ENCODE results near the gene RCOR2.
"Not testable (repeated sequence)": the region's sequence is repeated elsewhere in the genome, so short reads cannot be mapped to it uniquely, and the experiment has no call there.

RCOR2 gene

GRCh38 chr11:63877658-63878241 is 39.2 kb downstream of the RCOR2 start:
- no peak for DNase-seq (ENCODE audit: low spot score)

GRCh38 chr11:63876616-63877015 is 40.3 kb downstream of the RCOR2 start:
- DNase-seq (ENCODE audit: low spot score): no peak

- DNase-seq (ENCODE audit: low spot score): no peak
Measured at GRCh38 chr11:63875506-63876065, 41.4 kb downstream of the RCOR2 start.

GRCh38 chr11:63874511-63874910 is 42.5 kb downstream of the RCOR2 start:
- DNase-seq (ENCODE audit: low spot score): no peak

GRCh38 chr11:63873311-63873710 is 43.7 kb downstream of the RCOR2 start:
- no peak for DNase-seq (ENCODE audit: low spot score)

GRCh38 chr11:63872800-63873197 is 44.2 kb downstream of the RCOR2 start:
- no peak for DNase-seq (ENCODE audit: low spot score)

- DNase-seq (ENCODE audit: low spot score): peak; percentile 63
Measured at GRCh38 chr11:63871962-63872799, 44.8 kb downstream of the RCOR2 start.

GRCh38 chr11:63870351-63871140 is 46.4 kb downstream of the RCOR2 start:
- no peak for DNase-seq (ENCODE audit: low spot score)

- DNase-seq (ENCODE audit: low spot score): no peak
Measured at GRCh38 chr11:63869683-63870082, 47.3 kb downstream of the RCOR2 start.

- no peak for DNase-seq (ENCODE audit: low spot score)
Measured at GRCh38 chr11:63869171-63869591, 47.8 kb downstream of the RCOR2 start.

- no peak for DNase-seq (ENCODE audit: low spot score)
Measured at GRCh38 chr11:63868399-63869064, 48.4 kb downstream of the RCOR2 start.

- no peak for DNase-seq (ENCODE audit: low spot score)
Measured at GRCh38 chr11:63867511-63867910, 49.5 kb downstream of the RCOR2 start.

GRCh38 chr11:63866211-63866610 is 50.8 kb downstream of the RCOR2 start:
- no peak for DNase-seq (ENCODE audit: low spot score)

- DNase-seq (ENCODE audit: low spot score): not testable (repeated sequence)
Measured at GRCh38 chr11:63863620-63864019, 53.3 kb downstream of the RCOR2 start.

- DNase-seq (ENCODE audit: low spot score): no peak
Measured at GRCh38 chr11:63862923-63863322, 54.0 kb downstream of the RCOR2 start.
